GM12891 (cell line): ENCODE measurements around the gene RAD18.

ENCODE experiments used
- POLR2A ChIP-seq: IDR thresholded peaks from 2 replicates; pipeline ENCODE4 v1.6.1; 2011; ENCODE audit warnings: low read depth, low read length, control low read depth
- POLR2AphosphoS5 ChIP-seq: IDR thresholded peaks from 2 replicates; pipeline ENCODE4 v1.6.1; 2011; ENCODE audit warnings: low read depth, low read length, control low read depth

DNA sequence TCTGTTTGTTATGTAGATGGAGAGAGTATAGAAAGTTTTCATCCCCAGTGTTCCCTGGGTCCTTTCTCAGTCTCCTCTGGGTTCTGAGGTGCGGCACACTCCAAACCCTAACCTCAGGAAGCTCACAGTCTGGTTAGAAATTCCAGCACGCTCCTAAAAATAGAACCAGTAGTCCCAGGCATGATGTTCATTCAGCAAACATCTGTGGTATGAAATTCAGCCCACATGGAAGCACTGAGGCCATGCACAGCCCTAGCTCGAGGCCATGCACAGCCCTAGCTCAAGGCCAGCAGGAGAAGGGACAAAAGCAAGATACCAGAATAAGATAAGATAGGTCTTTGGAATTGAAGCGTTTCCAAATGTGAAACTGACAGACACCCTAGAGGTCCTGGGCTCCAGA lies 111.6 kb downstream of the RAD18 start:
- no peak for TF ChIP-seq POLR2A
- TF ChIP-seq POLR2AphosphoS5, result no peak
